Tibial artery (tissue), 4 donors: ENCODE data around the gene CCDC167.

Experiments
- DNase-seq, 2 donors: peaks; one replicate each; pipeline ENCODE4 v3.0.0-alpha.2; 2019
- H3K27ac ChIP-seq, 2 donors: fragments of 200-600 bp; sonication (generic) in 1 of 2; 1 replicate in 1 of 2; 2 replicates in 1 of 2; pipeline ENCODE4 v1.5.1; 2018 to 2019; ENCODE audit warnings: mild to moderate bottlenecking in 1 of 2
- H3K27me3 ChIP-seq, 2 donors: fragments of 200-600 bp; sonication (generic) in 1 of 2; one replicate each; pipeline versions ENCODE4 v1.5.1 to v1.6.0; 2016 to 2019
- H3K36me3 ChIP-seq, 3 donors: fragments of 200-600 bp; sonication (generic) in 2 of 3; one replicate each; pipeline ENCODE4 v1.5.1; 2016 to 2019; ENCODE audit warnings: mild to moderate bottlenecking in 2 of 3
- H3K4me1 ChIP-seq, 4 donors: fragments of 200-600 bp; sonication (generic) in 2 of 4; 1 replicate in 3 of 4; 2 replicates in 1 of 4; pipeline ENCODE4 v1.5.1; 2016 to 2019
- H3K4me3 ChIP-seq, 2 donors: fragments of 200-600 bp; sonication (generic) in 1 of 2; 1 replicate in 1 of 2; 2 replicates in 1 of 2; pipeline ENCODE4 v1.5.1; 2018 to 2019; ENCODE audit warnings: mild to moderate bottlenecking in 2 of 2
- H3K9me3 ChIP-seq, 3 donors: fragments of 200-600 bp; sonication (generic) in 1 of 3; one replicate each; pipeline ENCODE4 v1.5.1; 2016 to 2019
- CTCF ChIP-seq, 2 experiments: fragments of 200-600 bp in 1 of 2; fragments of 450-650 bp in 1 of 2; IDR thresholded peaks; one replicate each; pipeline ENCODE4 v1.5.1; 2017 to 2019; ENCODE audit warnings: antibody characterized with exemption in 2 of 2, mild to moderate bottlenecking in 1 of 2, moderate library complexity in 1 of 2
- intact Hi-C: fragments of 100-400 bp; cut with DNase I; formaldehyde crosslinking; loops from one replicate; pipeline ENCODE4 v1.15.0; 2023; ENCODE audit warnings: low total_unique reads

Gene CCDC167

GRCh38 chr6:37495244-37495934 is 4.3 kb downstream of the CCDC167 start:
- intact Hi-C loops: no loop called here
- Histone ChIP-seq H3K9me3 (no peaks in the 10 kb centered on the region), H3K4me1 (peaks cover 0 to 12% (median 7%) of the 10 kb centered on the region in 4 donors), H3K27ac (no peak overlapping the region), H3K4me3 (no peak overlapping the region), H3K36me3 (no peaks in the 10 kb centered on the region), H3K27me3 (no peaks in the 10 kb centered on the region)
- TF ChIP-seq CTCF (IDR thresholded peaks at IDR 0.05): no peak
- DNase-seq: no peak

- H3K27me3 ChIP-seq: no peaks in the 10 kb centered on the region
- no peak for DNase-seq
- no peak overlapping the region for H3K4me3 ChIP-seq
- H3K9me3 ChIP-seq: no peaks in the 10 kb centered on the region
- intact Hi-C loops: no loop called here
- no peaks in the 10 kb centered on the region for H3K36me3 ChIP-seq
- H3K27ac ChIP-seq: no peak overlapping the region
- TF ChIP-seq CTCF (IDR thresholded peaks at IDR 0.05): no peak
- H3K4me1 ChIP-seq: peaks cover 0 to 16% (median 0%) of the 10 kb centered on the region in 4 donors
Observed at GRCh38 chr6:37493661-37493995, 6.1 kb downstream of the CCDC167 start.

- Histone ChIP-seq H3K4me3 (no peak overlapping the region), H3K36me3 (peaks cover 0 to 3% (median 0%) of the 10 kb centered on the region in 3 donors), H3K27me3 (no peaks in the 10 kb centered on the region), H3K9me3 (no peaks in the 10 kb centered on the region), H3K27ac (no peak overlapping the region), H3K4me1 (peaks cover 0 to 16% (median 0%) of the 10 kb centered on the region in 4 donors)
- no peak for TF ChIP-seq CTCF (IDR thresholded peaks at IDR 0.05)
- DNase-seq: no peak
- intact Hi-C loops: no loop called here
Observed at GRCh38 chr6:37492991-37493660, 6.6 kb downstream of the CCDC167 start.

- DNase-seq: peak in 1 of 2 donors; percentile 4
- no peak overlapping the region for H3K27ac ChIP-seq
Observed at GRCh38 chr6:37492236-37492972, 7.3 kb downstream of the CCDC167 start.

GRCh38 chr6:37491830-37492208 is 7.9 kb downstream of the CCDC167 start:
- DNase-seq: no peak
- Histone ChIP-seq H3K36me3 (peaks cover 0 to 4% (median 0%) of the 10 kb centered on the region in 3 donors), H3K27ac (no peak overlapping the region), H3K4me3 (no peak overlapping the region), H3K9me3 (no peaks in the 10 kb centered on the region), H3K27me3 (no peaks in the 10 kb centered on the region), H3K4me1 (peaks cover 0 to 16% (median 0%) of the 10 kb centered on the region in 4 donors)
- TF ChIP-seq CTCF (IDR thresholded peaks at IDR 0.05): no peak
- intact Hi-C loops: no loop called here

More at GRCh38 chr6:37492236-37492972, 7.3 kb downstream of the CCDC167 start:
- intact Hi-C loops: no loop called here
- TF ChIP-seq CTCF (IDR thresholded peaks at IDR 0.05): no peak
- H3K4me3 ChIP-seq: no peak overlapping the region
- no peaks in the 10 kb centered on the region for H3K27me3 ChIP-seq
- H3K36me3 ChIP-seq: peaks cover 0 to 4% (median 0%) of the 10 kb centered on the region in 3 donors
- peaks cover 0 to 16% (median 0%) of the 10 kb centered on the region in 4 donors for H3K4me1 ChIP-seq
- no peaks in the 10 kb centered on the region for H3K9me3 ChIP-seq
